GM18505 (cell line): ENCODE results near the gene PNPLA7.
"Not testable (repeated sequence)": the region's sequence is repeated elsewhere in the genome, so short reads cannot be mapped to it uniquely, and the experiment has no call there.

Experiments
- ATAC-seq: cut with Tn5 transposase; IDR thresholded peaks from one replicate; pipeline ENCODE4 v1.9.1; 2021; ENCODE audit not compliant: unreplicated experiment
- POLR2A ChIP-seq: IDR thresholded peaks from 4 replicates; pipeline ENCODE4 v1.6.1; 2011; ENCODE audit warnings: borderline replicate concordance; ENCODE audit not compliant: insufficient read depth, insufficient read length; ENCODE audit errors: extremely low read depth

PNPLA7 gene

DNA sequence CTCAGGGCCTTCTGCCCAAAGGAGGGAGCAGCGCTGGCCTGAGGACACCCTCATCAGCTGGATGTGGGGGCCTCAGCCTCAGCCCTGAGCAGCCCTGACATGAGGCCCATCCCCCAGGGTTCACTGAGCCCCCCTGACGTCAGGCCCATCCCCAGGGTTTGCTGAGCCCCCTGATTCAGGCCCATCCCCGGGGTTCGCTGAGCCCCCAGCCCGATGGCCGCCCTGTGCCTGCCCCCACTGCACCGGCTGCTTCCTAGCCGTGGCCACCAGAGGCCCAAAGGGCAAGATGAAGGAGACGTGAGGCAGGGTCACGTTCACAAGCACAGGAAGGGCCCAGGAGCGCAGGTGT, 71.6 kb downstream of the PNPLA7 start:
- no peak for ATAC-seq
- TF ChIP-seq POLR2A = no peak

DNA sequence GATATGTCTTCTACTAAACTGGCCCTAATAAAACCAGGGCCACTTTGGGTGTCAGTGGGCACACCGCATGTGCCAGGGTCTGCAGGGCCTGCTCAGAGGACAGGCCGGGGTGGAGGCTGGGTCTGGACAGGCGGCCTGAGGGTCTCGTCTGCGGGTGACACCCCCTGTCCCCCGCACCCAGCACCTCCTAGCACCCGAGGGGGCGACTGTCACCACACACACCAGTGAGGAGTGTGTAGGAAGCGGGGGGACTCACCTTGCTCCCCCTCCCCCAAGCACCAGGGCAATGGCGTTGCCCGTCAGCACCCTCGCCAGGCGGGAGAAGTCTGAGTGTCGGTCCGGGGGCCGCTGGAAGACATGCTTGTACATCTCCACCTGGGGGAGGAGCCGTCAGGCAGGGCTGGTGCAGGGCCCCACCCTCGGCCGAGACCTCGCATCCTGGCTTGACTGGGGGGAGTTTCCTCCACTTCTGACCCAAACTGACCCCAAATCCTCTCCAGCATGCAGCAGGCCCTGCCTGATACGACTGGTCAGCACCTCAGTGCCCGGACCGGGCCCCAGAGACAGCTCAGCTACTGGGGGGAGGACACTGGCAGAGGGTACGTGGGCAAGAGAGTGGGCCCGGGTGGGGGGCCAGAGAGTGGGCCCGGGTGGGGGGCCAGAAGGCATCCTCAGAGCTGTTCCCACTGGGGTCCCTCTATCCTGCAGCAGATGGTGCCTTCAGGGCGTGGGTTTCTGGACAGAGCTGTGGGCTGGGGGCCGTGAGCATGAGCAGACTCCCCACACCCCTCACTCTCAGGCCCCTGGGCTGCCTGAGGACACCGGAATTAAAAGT, 72.2 kb downstream of the PNPLA7 start:
- TF ChIP-seq POLR2A = no peak
- ATAC-seq = no peak

- ATAC-seq = no peak
- no peak for TF ChIP-seq POLR2A
Observed at GRCh38 chr9:137476856-137477255, 73.3 kb downstream of the PNPLA7 start.

DNA sequence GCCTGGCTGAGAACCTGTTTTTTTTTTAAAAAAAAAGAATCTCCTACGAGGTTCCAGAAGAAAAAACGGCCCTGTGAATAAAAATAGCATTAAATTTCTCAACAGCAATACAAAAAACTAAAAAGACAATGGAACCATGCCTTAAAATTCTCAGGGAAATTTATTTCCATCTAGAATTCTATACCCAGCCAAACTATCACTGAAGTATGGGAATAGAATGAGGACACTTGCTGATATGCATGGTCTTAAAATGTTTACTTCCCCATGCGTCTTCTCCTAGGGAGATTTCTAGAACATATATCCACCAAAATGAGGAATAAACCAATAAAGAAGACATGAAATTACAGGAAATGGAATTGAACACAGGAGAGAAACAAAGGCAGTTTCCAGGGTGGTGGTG, 74.5 kb downstream of the PNPLA7 start:
- ATAC-seq = no peak
- no peak for TF ChIP-seq POLR2A

DNA sequence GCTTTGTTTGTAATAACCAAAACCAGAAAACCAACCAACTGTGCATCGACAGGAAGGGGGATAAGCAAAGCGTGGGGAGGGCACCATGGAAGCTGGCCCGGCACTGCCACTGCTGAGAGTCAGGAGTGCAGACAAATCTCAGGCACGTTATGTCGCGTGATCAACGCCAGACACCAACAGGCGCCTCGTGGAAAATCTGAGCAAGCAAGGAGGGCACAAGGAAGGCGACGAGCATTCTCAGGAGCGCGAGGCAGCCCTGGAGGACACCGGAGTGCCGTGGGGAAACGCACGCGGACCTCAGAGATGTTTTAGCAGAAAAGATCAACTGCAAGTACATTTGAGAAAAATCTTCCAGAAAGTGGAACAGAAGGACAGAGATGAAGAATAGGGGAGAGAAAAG, 75.9 kb downstream of the PNPLA7 start:
- no peak for TF ChIP-seq POLR2A
- no peak for ATAC-seq

DNA sequence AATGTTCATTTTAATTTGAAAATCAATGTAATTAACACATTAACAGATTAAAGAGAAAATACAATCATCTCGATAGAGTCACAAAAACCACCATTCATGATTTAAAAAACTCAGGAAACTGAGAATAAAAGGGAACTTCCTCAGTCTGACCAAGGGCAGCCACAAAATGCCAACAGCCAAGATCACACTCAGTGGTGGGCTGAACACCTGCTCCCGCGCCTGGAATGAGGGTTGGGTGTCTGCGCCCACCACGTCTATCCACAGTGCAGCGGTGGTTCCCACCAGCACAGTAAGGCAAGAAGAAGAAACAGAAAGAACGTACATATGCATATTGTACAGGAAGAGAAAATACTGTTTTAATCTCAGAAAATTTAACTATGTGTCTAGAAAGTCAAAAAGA, 79.4 kb downstream of the PNPLA7 start:
- no peak for ATAC-seq
- TF ChIP-seq POLR2A = no peak

DNA sequence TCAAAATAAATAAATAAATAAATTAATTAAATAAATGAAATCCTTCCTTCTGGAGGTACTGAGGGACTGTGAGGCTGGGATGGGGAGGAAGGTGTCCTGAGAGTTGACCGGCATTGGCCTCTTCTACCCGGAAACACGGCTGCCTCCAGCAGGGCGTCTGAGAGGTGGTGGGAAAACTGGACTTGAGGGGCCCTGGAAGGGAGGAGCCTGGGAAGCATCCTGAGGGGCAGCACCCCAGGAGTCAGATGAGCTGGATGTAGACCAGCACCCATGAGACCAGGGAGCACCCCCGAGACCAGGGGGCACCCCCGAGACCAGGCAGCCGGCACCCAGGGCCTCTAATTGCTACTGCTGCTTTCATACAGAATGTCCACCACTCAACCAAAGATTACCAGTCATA, 82.3 kb downstream of the PNPLA7 start:
- TF ChIP-seq POLR2A = no peak
- no peak for ATAC-seq

GRCh38 chr9:137467161-137467581, 83.0 kb downstream of the PNPLA7 start:
- TF ChIP-seq POLR2A = no peak

GRCh38 chr9:137466389-137467085, 83.7 kb downstream of the PNPLA7 start:
- not testable (repeated sequence) for ATAC-seq

More at GRCh38 chr9:137467161-137467581, 83.0 kb downstream of the PNPLA7 start:
- no peak for ATAC-seq

DNA sequence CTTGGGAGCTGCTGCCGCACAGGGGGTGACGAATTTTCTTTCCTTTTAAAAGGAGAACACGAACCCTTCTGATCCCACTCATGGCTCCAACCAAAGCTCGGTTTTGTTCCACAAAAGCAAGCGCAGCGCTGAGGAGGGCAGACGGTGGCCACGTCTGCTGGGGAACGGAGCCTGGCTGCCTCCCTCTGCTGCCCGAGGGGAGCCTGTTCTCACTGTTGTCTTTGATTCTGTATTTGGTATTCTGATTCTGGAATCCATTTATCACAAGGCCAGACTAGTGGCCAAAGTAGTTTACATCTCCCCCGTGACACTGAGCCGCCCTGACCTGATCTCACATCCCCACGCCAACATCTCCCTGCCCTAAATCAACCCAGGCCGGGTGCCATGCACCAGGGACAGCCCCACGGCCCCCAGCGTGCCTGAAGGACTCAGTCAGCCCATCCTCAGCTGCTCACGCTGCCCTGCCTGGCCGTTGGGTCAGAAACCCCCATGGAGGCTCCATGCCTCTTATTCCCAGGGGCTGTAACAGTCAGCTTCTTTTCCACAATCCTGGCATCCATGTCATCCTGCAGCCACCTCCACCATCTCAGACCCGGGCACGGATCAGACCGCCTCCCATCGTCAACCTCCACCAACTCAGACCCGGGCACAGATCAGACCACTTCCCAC, 84.3 kb downstream of the PNPLA7 start:
- no peak for ATAC-seq

DNA sequence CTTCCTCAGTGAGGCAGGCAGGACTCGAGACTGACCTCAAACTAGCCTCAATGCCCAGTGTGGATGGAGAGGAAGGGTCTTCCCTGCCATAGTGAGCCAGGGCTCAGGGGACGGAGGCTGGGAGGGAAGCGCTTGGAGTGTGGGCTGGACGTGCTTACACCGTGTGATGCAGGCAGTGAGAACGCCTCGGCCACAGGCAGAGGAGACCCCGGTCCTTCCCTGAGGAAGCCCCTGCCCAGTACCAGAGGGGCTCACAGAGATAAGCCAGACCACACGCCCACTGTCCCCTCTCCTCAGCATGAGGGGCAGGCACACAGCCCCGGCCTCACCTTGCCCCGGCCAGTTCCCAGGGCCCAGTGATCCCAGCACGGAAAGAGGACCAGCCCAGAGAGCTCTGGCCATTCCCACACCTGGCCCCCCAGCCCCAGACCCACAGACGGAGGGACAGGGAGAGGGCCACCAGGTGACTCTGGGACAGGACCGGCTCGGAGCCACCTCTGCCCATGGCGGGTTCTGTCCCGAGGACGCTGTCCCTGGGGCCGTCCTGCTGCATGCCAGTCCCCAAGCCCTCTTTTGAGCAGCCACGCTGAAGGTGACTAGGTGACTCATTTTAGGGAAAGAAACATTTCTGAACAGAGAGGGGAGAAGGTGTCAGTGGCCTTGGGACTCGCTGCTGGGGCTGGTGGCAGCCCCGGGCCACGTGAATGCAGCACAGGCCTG, 85.0 kb downstream of the PNPLA7 start:
- TF ChIP-seq POLR2A = no peak
- no peak for ATAC-seq

More for the DNA sequence above, 84.3 kb downstream of the PNPLA7 start:
- TF ChIP-seq POLR2A = no peak

GRCh38 chr9:137464291-137464999, 85.8 kb downstream of the PNPLA7 start:
- no peak for TF ChIP-seq POLR2A
- ATAC-seq = no peak

- TF ChIP-seq POLR2A = no peak
- ATAC-seq = no peak
Observed at GRCh38 chr9:137463931-137464290, 86.3 kb downstream of the PNPLA7 start.
